ENCODE measurements around the gene TUBGCP6.

- TF ChIP-seq POLR2AphosphoS5 (IDR thresholded peaks at IDR 0.05), result no peak
- TF ChIP-seq, protein P1, sequence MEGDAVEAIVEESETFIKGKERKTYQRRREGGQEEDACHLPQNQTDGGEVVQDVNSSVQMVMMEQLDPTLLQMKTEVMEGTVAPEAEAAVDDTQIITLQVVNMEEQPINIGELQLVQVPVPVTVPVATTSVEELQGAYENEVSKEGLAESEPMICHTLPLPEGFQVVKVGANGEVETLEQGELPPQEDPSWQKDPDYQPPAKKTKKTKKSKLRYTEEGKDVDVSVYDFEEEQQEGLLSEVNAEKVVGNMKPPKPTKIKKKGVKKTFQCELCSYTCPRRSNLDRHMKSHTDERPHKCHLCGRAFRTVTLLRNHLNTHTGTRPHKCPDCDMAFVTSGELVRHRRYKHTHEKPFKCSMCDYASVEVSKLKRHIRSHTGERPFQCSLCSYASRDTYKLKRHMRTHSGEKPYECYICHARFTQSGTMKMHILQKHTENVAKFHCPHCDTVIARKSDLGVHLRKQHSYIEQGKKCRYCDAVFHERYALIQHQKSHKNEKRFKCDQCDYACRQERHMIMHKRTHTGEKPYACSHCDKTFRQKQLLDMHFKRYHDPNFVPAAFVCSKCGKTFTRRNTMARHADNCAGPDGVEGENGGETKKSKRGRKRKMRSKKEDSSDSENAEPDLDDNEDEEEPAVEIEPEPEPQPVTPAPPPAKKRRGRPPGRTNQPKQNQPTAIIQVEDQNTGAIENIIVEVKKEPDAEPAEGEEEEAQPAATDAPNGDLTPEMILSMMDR (IDR thresholded peaks at IDR 0.05), result no peak
Observed at GRCh38 chr22:50286275-50286674, 41.5 kb upstream of the TUBGCP6 start.

Data from prostate gland (tissue), 2 donors.